GM19239 (cell line): ENCODE measurements around the gene NPIPA1.
"Not testable (repeated sequence)": the region's sequence is repeated elsewhere in the genome, so short reads cannot be mapped to it uniquely, and the experiment has no call there.

Source experiments
- DNase-seq: peaks from one replicate; pipeline ENCODE4 v3.0.0; 2011; ENCODE audit warnings: low spot score; ENCODE audit not compliant: insufficient read length
- FAIRE-seq: peaks from 2 replicates; lab custom pipeline; 2011; peaks lifted over from hg19 to GRCh38; lab: Jason Lieb, UNC

Gene NPIPA1

GRCh38 chr16:14937143-14937542 lies at the start of gene NPIPA1:
NPIPA1 (plus strand) TSS chr16:14937443; CDS start chr16:14937443, 0 bp downstream.
- not testable (repeated sequence) for FAIRE-seq, DNase-seq

DNA sequence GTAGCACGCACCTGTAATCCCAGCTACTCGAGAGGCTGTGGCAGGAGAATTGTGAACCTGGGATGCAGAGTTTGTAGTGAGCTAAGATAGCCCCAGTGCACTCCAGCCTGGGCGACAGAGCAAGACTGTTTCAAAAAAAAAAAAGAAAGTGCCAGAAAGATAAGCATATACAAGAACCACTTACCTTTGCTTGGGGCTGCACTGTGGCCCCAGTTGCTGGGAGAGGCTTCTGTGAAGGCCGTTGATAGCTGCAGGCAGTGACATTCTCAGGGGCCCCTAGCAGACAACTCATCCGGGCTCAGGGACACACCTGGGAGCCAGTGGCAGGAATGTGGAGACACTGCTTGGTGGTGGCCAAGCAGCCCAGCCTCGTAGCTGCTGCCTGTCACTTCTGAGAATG lies 45.1 kb upstream of the NPIPA1 start:
- not testable (repeated sequence) for FAIRE-seq, DNase-seq

GRCh38 chr16:14895382-14895781 lies 41.9 kb upstream of the NPIPA1 start:
- not testable (repeated sequence) for FAIRE-seq, DNase-seq

- not testable (repeated sequence) for DNase-seq, FAIRE-seq
Measured at GRCh38 chr16:14896023-14896422, 41.2 kb upstream of the NPIPA1 start.

DNA sequence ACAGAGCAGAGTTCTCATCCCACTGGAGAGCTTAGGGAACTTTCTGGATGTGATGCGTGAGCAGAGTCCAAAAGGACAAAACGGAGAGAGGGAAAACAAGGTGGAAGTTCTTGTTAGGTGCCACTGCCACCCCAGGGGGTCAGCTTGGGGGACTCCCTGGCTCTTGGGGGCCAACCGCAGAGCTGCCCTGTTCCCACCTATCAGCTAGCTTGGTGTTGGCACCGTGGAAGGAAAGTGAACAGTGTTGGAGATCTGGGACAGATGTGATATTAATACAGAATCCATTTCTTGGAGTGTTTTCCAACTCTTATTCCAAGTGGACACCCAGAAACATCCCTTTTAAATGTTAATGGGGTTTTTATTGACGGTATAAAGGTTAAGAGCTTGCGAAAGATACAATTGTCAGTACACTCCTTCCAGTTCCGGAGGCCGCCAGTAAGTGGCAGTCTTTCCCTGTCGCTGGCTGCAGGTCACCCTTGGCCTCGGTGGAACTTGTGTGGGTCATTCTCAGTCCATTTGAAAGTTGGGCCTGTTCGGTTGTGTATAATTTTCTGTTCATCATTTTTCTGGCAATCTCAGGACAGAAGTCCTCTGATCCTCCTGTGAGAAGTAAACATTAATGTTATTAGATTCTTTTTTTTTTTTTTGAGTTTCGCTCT lies 40.1 kb upstream of the NPIPA1 start:
- DNase-seq, FAIRE-seq: not testable (repeated sequence)

DNA sequence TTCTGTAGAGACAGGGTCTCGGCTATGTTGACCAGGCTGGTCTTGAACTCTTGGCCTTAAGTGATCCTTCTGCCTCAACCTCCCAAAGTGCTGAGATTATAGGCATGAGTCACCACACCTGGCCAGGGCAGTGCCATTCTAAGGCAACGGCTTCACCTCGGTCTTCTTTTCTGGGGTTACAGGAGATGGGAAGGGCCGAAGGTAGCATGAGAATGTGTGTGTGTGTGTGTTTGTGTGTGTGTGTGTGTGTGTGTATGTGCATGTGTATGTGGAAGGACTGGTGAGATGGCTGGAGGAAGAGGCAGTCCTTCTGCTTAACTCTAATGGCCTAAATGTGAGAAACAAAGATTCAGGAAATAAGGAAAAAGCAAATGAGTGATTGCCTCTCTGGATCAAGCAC lies 39.1 kb upstream of the NPIPA1 start:
- DNase-seq, FAIRE-seq: not testable (repeated sequence)

DNA sequence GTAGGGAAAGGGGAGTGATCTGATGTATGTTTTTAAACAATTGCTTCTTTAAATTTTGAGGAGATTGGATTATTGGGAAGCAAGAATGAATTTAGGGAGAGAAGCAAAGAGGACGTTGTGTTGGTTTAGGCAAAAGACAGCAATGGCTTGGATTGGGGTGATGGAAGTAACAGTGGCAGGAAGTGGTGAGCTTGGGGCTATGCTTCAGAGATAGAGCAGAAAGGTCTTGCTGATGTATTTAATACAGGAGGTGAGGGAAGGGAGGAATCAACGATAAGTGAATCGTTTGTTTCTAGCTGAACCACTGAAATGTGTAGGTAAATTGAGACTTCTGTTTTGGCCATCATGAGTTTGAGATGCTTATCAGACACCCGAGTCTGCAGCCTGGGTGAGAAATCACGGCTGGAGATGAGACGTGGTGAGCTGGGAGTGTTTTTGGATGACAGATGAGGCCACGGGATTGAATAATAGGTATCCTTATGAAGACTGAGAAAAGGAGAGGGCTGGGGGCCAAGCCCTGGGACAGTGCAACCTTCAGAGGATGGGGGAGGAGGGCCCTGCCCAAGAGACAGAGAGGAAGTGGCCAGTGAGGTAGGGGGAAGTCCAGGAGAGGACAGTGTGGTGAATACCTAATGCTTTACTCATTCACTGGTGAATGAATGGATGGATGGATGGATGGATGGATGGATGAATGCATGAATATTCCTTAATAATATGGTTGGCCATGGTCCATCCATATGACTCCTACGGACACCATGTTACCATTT lies 33.9 kb upstream of the NPIPA1 start:
- not testable (repeated sequence) for FAIRE-seq, DNase-seq

- not testable (repeated sequence) for FAIRE-seq, DNase-seq
Measured at GRCh38 chr16:14909744-14910143, 27.5 kb upstream of the NPIPA1 start.

- not testable (repeated sequence) for FAIRE-seq, DNase-seq
Measured at GRCh38 chr16:14910833-14911629, 26.2 kb upstream of the NPIPA1 start.

DNA sequence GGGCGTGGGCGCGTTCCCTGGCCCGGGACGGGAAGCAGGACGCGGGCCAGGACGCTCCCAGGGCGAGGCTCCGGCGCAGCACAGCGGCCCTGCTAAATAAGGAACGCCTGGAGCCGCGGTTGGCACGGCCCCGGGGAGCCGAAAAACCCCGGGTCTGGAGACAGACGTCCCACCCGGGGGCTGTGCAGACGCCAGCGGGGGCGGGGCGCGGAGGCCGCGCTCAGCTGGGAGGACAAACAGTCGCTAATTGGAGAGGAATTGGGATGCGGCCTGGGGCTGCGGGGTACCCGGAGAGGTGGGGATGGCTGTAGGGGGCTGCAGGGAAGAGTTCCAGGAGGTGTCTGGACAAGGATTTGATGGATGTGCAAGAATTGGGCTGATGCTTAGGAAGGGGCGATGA lies 25.3 kb upstream of the NPIPA1 start:
- not testable (repeated sequence) for DNase-seq, FAIRE-seq

GRCh38 chr16:14912588-14912987 lies 24.7 kb upstream of the NPIPA1 start:
- not testable (repeated sequence) for DNase-seq, FAIRE-seq

DNA sequence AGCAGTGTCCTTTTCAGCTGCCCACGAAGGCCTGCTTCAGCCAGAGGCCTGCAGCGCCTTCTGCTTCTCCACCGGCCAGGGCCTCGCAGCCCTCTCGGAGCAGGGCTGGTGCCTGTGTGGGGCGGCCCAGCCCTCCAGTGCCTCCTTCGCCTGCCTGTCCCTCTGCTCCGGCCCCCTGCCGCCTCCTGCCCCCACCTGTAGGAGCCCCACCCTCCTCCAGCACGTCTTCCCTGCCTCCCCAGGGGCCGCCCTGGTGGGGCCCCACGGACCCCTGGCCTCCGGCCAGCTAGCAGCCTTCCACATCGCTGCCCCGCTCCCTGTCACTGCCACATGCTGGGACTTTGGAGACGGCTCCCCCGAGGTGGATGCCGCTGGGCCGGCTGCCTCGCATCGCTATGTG lies 18.7 kb upstream of the NPIPA1 start:
- DNase-seq, FAIRE-seq: not testable (repeated sequence)

DNA sequence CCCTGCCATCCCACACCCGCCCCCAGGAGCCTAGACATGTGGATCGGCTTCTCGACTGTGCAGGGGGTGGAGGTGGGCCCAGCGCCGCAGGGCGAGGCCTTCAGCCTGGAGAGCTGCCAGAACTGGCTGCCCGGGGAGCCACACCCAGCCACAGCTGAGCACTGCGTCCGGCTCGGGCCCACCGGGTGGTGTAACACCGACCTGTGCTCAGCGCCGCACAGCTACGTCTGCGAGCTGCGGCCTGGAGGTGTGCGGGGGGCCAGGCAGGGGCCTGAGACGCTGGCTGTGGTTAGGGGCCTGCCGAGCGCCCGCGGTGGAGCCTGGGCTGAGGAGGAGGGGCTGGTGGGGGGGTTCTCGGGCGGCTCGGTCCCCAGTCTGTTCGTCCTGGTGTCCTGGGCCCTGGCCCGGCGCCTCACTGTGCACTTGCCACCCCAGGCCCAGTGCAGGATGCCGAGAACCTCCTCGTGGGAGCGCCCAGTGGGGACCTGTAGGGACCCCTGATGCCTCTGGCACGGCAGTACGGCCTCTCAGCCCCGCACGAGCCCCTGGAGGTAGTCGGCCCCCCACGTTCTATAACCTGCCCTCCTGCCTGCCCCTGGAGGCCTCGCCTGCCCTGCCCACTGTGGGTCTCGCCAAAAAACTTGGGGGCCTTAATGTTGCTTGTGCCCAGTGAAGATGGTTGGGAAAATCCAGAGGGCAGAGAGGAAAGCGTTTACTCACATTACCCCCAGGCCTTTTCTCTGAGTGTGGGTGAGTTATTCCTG lies 17.2 kb upstream of the NPIPA1 start:
- not testable (repeated sequence) for FAIRE-seq

DNA sequence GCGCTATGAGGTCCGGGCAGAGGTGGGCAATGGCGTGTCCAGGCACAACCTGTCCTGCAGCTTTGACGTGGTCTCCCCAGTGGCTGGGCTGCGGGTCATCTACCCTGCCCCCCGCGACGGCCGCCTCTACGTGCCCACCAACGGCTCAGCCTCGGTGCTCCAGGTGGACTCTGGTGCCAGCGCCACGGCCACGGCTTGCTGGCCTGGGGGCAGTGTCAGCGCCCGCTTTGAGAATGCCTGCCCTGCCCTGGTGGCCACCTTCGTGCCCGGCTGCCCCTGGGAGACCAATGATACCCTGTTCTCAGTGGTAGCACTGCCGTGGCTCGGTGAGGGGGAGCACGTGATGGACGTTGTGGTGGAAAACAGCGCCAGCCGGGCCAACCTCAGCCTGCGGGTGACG lies 15.0 kb upstream of the NPIPA1 start:
- FAIRE-seq, DNase-seq: not testable (repeated sequence)

More for the DNA sequence above, 17.2 kb upstream of the NPIPA1 start:
- not testable (repeated sequence) for DNase-seq

GRCh38 chr16:14922968-14923367 lies 14.3 kb upstream of the NPIPA1 start:
- DNase-seq, FAIRE-seq: not testable (repeated sequence)

GRCh38 chr16:14923394-14924088 lies 13.7 kb upstream of the NPIPA1 start:
- FAIRE-seq, DNase-seq: not testable (repeated sequence)

DNA sequence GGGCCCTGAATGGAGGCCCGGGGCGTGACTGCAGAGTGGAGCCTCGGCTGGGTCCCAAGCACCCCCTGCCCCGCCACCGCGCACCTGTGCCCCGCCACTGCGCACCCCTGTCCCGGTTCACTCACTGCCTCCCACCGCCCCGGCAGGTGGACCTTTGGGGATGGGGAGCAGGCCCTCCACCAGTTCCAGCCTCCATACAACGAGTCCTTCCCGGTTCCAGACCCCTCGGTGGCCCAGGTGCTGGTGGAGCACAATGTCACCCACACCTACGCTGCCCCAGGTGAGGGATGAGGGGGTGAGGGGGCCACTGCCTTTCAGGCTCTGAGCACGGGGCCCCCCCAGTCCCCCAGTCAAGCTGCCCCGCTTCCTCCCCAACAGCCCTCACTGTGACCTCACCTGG lies 12.9 kb upstream of the NPIPA1 start:
- not testable (repeated sequence) for DNase-seq, FAIRE-seq

- DNase-seq, FAIRE-seq: not testable (repeated sequence)
Measured at GRCh38 chr16:14924982-14925381, 12.3 kb upstream of the NPIPA1 start.
